ENCODE results near the gene MAGI2. TPM values are rescaled to one million over a fixed set of nuclear protein-coding genes. Genes with fewer than 3 reads are reported as not detected.

The MAGI2 gene
- total RNA-seq, 4 donors from 2014 or later = 0.23 to 5.5 (median 0.45) TPM

- 68 to 72% methylated on average over 5 of the region's 5 CpGs for WGBS, 2 donors
- H3K9me3 ChIP-seq = no peaks in the 10 kb centered on the region
- no peak overlapping the region for H3K4me3 ChIP-seq
- no peak overlapping the region for H3K27ac ChIP-seq
- no peaks in the 10 kb centered on the region for H3K27me3 ChIP-seq
- no peaks in the 10 kb centered on the region for H3K4me1 ChIP-seq
- intact Hi-C loops (cut with DNase I) = no loop called here
- TF ChIP-seq, protein P1, sequence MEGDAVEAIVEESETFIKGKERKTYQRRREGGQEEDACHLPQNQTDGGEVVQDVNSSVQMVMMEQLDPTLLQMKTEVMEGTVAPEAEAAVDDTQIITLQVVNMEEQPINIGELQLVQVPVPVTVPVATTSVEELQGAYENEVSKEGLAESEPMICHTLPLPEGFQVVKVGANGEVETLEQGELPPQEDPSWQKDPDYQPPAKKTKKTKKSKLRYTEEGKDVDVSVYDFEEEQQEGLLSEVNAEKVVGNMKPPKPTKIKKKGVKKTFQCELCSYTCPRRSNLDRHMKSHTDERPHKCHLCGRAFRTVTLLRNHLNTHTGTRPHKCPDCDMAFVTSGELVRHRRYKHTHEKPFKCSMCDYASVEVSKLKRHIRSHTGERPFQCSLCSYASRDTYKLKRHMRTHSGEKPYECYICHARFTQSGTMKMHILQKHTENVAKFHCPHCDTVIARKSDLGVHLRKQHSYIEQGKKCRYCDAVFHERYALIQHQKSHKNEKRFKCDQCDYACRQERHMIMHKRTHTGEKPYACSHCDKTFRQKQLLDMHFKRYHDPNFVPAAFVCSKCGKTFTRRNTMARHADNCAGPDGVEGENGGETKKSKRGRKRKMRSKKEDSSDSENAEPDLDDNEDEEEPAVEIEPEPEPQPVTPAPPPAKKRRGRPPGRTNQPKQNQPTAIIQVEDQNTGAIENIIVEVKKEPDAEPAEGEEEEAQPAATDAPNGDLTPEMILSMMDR (IDR thresholded peaks at IDR 0.05) = no peak
- TF ChIP-seq POLR2A (IDR thresholded peaks at IDR 0.05) = no peak
- DNase-seq = no peak
- H3K36me3 ChIP-seq = no peaks in the 10 kb centered on the region
These were observed 890.3 kb downstream of the MAGI2 start for GRCh38 chr7:78563191-78563590.

DNA sequence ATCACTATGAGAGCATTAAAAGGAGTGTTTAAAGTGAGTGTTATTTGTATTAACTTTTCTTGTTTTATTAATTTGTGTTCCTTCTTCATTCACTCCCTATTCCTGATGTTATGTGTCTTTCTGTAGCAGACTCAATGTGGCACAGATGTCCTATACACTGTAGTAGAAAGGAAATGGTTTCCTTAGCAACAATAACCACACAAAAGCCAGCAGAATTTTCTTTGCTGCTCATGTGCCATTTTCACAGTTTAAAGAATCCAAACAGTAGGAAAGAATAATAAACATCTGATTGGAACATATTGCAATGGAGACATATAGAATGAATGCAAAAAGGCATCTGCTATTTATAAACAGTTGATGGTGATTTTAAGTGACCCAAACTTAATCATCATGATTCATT, 891.3 kb downstream of the MAGI2 start:
- H3K27ac ChIP-seq = no peak overlapping the region
- no peaks in the 10 kb centered on the region for H3K9me3 ChIP-seq
- no peaks in the 10 kb centered on the region for H3K4me1 ChIP-seq
- TF ChIP-seq, protein P1 (IDR thresholded peaks at IDR 0.05) = no peak
- H3K4me3 ChIP-seq = no peak overlapping the region
- no peak for DNase-seq
- no peaks in the 10 kb centered on the region for H3K36me3 ChIP-seq
- no peaks in the 10 kb centered on the region for H3K27me3 ChIP-seq
- intact Hi-C loops (cut with DNase I) = no loop called here

DNA sequence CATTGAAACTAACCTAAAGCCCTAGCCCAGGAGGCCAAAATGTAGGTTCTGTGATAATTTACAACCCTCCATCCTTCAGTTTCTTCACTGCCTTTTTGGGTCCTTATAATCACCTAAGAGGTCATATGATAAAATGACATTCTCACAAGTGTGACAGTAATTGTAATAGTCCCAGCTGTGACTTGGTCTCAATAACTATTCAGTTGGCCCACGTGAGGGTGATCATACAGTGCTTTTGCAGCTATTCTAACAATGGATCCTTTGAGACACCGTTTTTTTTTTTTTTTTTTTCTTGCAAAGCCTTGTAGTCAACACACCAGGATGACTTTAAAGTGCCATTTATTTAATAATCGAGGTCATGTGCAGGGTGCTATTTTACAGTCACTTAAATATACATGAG, 894.9 kb downstream of the MAGI2 start:
- H3K36me3 ChIP-seq = no peaks in the 10 kb centered on the region
- H3K4me1 ChIP-seq = no peaks in the 10 kb centered on the region
- no peaks in the 10 kb centered on the region for H3K27me3 ChIP-seq
- TF ChIP-seq POLR2A (IDR thresholded peaks at IDR 0.05) = no peak
- TF ChIP-seq, protein P1 (IDR thresholded peaks at IDR 0.05) = no peak
- 47 to 48% methylated on average over 3 of the region's 3 CpGs for WGBS, 2 donors
- intact Hi-C loops (cut with DNase I) = no loop called here
- no peaks in the 10 kb centered on the region for H3K9me3 ChIP-seq
- no peak overlapping the region for H3K27ac ChIP-seq
- no peak for DNase-seq
- H3K4me3 ChIP-seq = no peak overlapping the region

DNA sequence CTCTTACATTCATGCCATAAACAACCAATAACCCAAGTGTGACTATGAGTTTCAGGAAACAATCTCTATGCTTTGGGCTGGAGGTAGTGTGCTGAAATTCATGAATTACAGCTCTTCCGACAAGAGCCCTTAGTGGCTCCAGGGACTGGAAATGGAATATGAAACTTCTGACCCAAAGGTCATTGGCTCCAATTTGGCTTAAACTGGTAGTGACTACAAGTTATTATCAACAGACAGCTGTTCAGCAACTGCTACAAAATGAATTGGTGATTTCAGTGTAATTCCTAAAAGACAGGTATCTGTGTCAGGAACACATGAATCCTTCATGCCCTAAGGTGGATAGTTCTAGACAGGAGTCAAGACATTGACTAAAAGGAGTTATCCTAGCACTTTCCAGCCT, 909.5 kb downstream of the MAGI2 start:
- no peak overlapping the region for H3K27ac ChIP-seq
- H3K4me1 ChIP-seq = no peaks in the 10 kb centered on the region
- WGBS, 2 donors = 85 to 88% methylated on average over 1 of the region's 1 CpG
- TF ChIP-seq POLR2A (IDR thresholded peaks at IDR 0.05) = no peak
- TF ChIP-seq, protein P1 (IDR thresholded peaks at IDR 0.05) = no peak
- intact Hi-C loops (cut with DNase I) = no loop called here
- no peaks in the 10 kb centered on the region for H3K36me3 ChIP-seq
- H3K9me3 ChIP-seq = no peaks in the 10 kb centered on the region
- no peak overlapping the region for H3K4me3 ChIP-seq
- H3K27me3 ChIP-seq = no peaks in the 10 kb centered on the region
- no peak for DNase-seq

DNA sequence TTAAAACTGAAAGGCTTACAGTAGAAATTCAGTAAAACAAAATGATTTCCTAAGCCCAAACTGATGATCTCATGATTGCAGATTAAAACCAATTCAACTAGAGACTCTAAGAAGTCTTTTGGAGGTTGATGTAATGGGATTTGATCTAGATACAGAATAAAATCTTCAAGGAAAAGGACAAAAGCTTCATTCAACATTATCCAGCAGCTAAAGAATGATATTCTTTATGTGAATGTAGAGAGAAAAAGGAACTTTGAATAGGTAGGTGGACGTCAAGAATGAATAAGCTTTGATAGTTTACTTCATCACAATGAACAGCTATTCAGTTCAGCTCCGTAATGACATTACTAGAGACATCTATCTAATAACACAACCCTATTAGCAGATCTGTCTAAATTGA, 910.5 kb downstream of the MAGI2 start:
- Histone ChIP-seq H3K9me3 (no peaks in the 10 kb centered on the region), H3K36me3 (no peaks in the 10 kb centered on the region), H3K4me3 (no peak overlapping the region), H3K27ac (no peak overlapping the region), H3K27me3 (no peaks in the 10 kb centered on the region), H3K4me1 (no peaks in the 10 kb centered on the region)
- intact Hi-C loops (cut with DNase I) = no loop called here
- WGBS, 2 donors = 59 to 69% methylated on average over 2 of the region's 2 CpGs
- no peak for TF ChIP-seq POLR2A (IDR thresholded peaks at IDR 0.05)
- TF ChIP-seq, protein P1 (IDR thresholded peaks at IDR 0.05) = no peak
- DNase-seq = no peak

Measured in esophagus squamous epithelium (tissue), 5 donors.